HL-60 (cell line): Measurements from ENCODE around the gene LYPLAL1.

Experiments used
- POLR2AphosphoS5 ChIP-seq: IDR thresholded peaks from 2 replicates; pipeline ENCODE4 v1.6.1; 2012; ENCODE audit warnings: low read depth
- SPI1 ChIP-seq: IDR thresholded peaks from 2 replicates; pipeline ENCODE4 v1.6.1; 2012; ENCODE audit warnings: low read depth, mild to moderate bottlenecking, borderline replicate concordance
- TF ChIP-seq, protein P1 (sequence below): IDR thresholded peaks from one replicate; pipeline ENCODE4 v1.5.1; 2011; ENCODE audit warnings: low read length, control low read depth, inconsistent platforms; ENCODE audit not compliant: insufficient read depth
- TF ChIP-seq, protein P2 (sequence below): IDR thresholded peaks from 2 replicates; pipeline ENCODE4 v1.6.1; 2012; ENCODE audit warnings: low read depth; ENCODE audit not compliant: insufficient replicate concordance

DNA sequence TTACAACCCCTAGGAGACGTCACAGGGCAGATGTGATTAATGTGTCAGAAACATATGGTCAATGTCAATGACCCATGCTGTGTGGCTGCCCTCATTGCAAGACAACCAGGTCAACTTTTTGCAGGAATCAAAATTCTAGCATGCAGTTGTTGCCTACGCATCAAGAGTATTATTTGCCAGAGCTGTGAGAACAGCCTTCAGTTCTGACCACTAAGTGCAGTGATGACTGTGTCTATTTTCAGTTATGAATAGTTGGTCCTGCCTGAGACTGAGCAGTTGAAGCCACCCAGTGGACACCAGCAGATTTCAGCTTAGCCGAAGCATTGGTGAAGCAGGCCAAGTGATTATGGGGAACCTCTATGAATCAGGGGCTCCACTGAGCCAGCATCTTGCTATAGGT lies 47.3 kb downstream of the LYPLAL1 start:
- TF ChIP-seq, protein P1, sequence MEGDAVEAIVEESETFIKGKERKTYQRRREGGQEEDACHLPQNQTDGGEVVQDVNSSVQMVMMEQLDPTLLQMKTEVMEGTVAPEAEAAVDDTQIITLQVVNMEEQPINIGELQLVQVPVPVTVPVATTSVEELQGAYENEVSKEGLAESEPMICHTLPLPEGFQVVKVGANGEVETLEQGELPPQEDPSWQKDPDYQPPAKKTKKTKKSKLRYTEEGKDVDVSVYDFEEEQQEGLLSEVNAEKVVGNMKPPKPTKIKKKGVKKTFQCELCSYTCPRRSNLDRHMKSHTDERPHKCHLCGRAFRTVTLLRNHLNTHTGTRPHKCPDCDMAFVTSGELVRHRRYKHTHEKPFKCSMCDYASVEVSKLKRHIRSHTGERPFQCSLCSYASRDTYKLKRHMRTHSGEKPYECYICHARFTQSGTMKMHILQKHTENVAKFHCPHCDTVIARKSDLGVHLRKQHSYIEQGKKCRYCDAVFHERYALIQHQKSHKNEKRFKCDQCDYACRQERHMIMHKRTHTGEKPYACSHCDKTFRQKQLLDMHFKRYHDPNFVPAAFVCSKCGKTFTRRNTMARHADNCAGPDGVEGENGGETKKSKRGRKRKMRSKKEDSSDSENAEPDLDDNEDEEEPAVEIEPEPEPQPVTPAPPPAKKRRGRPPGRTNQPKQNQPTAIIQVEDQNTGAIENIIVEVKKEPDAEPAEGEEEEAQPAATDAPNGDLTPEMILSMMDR: no peak
- TF ChIP-seq, protein P2, sequence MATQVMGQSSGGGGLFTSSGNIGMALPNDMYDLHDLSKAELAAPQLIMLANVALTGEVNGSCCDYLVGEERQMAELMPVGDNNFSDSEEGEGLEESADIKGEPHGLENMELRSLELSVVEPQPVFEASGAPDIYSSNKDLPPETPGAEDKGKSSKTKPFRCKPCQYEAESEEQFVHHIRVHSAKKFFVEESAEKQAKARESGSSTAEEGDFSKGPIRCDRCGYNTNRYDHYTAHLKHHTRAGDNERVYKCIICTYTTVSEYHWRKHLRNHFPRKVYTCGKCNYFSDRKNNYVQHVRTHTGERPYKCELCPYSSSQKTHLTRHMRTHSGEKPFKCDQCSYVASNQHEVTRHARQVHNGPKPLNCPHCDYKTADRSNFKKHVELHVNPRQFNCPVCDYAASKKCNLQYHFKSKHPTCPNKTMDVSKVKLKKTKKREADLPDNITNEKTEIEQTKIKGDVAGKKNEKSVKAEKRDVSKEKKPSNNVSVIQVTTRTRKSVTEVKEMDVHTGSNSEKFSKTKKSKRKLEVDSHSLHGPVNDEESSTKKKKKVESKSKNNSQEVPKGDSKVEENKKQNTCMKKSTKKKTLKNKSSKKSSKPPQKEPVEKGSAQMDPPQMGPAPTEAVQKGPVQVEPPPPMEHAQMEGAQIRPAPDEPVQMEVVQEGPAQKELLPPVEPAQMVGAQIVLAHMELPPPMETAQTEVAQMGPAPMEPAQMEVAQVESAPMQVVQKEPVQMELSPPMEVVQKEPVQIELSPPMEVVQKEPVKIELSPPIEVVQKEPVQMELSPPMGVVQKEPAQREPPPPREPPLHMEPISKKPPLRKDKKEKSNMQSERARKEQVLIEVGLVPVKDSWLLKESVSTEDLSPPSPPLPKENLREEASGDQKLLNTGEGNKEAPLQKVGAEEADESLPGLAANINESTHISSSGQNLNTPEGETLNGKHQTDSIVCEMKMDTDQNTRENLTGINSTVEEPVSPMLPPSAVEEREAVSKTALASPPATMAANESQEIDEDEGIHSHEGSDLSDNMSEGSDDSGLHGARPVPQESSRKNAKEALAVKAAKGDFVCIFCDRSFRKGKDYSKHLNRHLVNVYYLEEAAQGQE: no peak
- TF ChIP-seq POLR2AphosphoS5 (no peak), SPI1 (no peak)
